ENCODE measurements around the gene MCTS1. TPM values are rescaled to one million over a fixed set of nuclear protein-coding genes. Genes with fewer than 3 reads are reported as not detected.

The MCTS1 gene
- total RNA-seq, 1 experiment from 2014 or later, result 27.7 TPM

- Histone ChIP-seq H3K79me2 (ENCODE audit: insufficient read depth, low read length) (no peaks in the 10 kb centered on the region), H4K91ac (ENCODE audit: insufficient read length, low read depth, low read length) (no peak overlapping the region), H2BK20ac (ENCODE audit: low read depth, low read length, poor library complexity, severe bottlenecking) (no peak overlapping the region), H3K27ac (ENCODE audit: insufficient read length, low read depth, low read length) (no peak overlapping the region), H3K4me1 (ENCODE audit: insufficient read depth, low read length) (no peaks in the 10 kb centered on the region), H2BK120ac (ENCODE audit: low read depth, low read length, poor library complexity, severe bottlenecking) (no peak overlapping the region), H2BK5ac (ENCODE audit: insufficient read length, low read length) (no peak overlapping the region), H2BK12ac (ENCODE audit: insufficient read length, low read depth, low read length) (no peak overlapping the region), H3K14ac (ENCODE audit: insufficient read depth, low read length) (no peak overlapping the region), H4K5ac (ENCODE audit: insufficient read length, low read depth, low read length) (no peak overlapping the region), H2AK5ac (ENCODE audit: insufficient read length, low read length) (no peak overlapping the region), H4K20me1 (ENCODE audit: control insufficient read depth, insufficient read depth, insufficient read length) (no peaks in the 10 kb centered on the region), H3K23me2 (ENCODE audit: insufficient read length, low read depth, low read length, poor library complexity, severe bottlenecking) (no peaks in the 10 kb centered on the region), H3K9ac (ENCODE audit: extremely low read depth, insufficient read length, low read length) (no peak overlapping the region), H3K18ac (ENCODE audit: insufficient read length, low read depth, low read length) (no peak overlapping the region), H3K23ac (ENCODE audit: insufficient read length, low read depth, low read length) (no peak overlapping the region), H3K9me3 (ENCODE audit: control insufficient read depth, low read depth, low read length) (peaks cover 12% of the 10 kb centered on the region), H3K4me2 (ENCODE audit: insufficient read depth, insufficient read length, low read length) (no peak overlapping the region), H4K8ac (replicated peaks; ENCODE audit: insufficient read length, low read depth, low read length) (no peak overlapping the region), H2BK15ac (ENCODE audit: low read depth, low read length) (no peak overlapping the region), H3K79me1 (ENCODE audit: insufficient read depth, low read depth, low read length, poor library complexity, severe bottlenecking) (no peaks in the 10 kb centered on the region), H3K56ac (ENCODE audit: insufficient read length, low read depth, low read length) (no peak overlapping the region), H3T11ph (ENCODE audit: low read length) (no peak overlapping the region), H3K4ac (ENCODE audit: low read depth, low read length) (no peak overlapping the region), H2AFZ (ENCODE audit: low read length) (no peak overlapping the region), H3K27me3 (ENCODE audit: insufficient read depth, low read length) (no peaks in the 10 kb centered on the region)
- H3K27me3 Mint-ChIP-seq (ENCODE audit: low read depth), result no peaks in the 10 kb centered on the region; the same call in 1 of the 2 replicates
- no peak overlapping the region for H3K27ac Mint-ChIP-seq
- TF ChIP-seq CTCF (conservative IDR thresholded peaks at IDR 0.05), result no peak
- WGBS (ENCODE audit: extremely low coverage, insufficient read length, low lambda C conversion rate), result no CpG with 5 or more reads among the region's 2 CpGs
- peaks cover 42 to 56% of the 10 kb centered on the region in 2 experiments for H3K9me3 Mint-ChIP-seq
- H3K4me1 Mint-ChIP-seq, result no peaks in the 10 kb centered on the region
- H3K36me3 Mint-ChIP-seq (ENCODE audit: insufficient read depth in 1 of 3, low read depth in 3 of 3), result peaks cover 0 to 2% (median 2%) of the 10 kb centered on the region in 3 experiments; a peak in 5 of 7 replicates
- no peak overlapping the region for H3K4me3 Mint-ChIP-seq
- no peak for DNase-seq
These were observed 39.0 kb downstream of the MCTS1 start for GRCh38 chrX:120642871-120643270.
